Sigmoid colon (tissue), 7 donors: Measurements from ENCODE around the gene CALHM3. TPM values are rescaled to one million over a fixed set of nuclear protein-coding genes. Genes with fewer than 3 reads are reported as not detected.
"Not testable (repeated sequence)": the region's sequence is repeated elsewhere in the genome, so short reads cannot be mapped to it uniquely, and the experiment has no call there.

ENCODE experiments used
- DNase-seq: peaks from one replicate; pipeline ENCODE4 v3.0.0-alpha.2; 2019
- H3K27ac ChIP-seq, 4 donors: fragments of 200-600 bp; sonication (generic); one replicate each; pipeline ENCODE4 v1.5.1; 2016 to 2019; ENCODE audit warnings: mild to moderate bottlenecking in 1 of 4
- H3K27me3 ChIP-seq, 3 donors: fragments of 200-600 bp; sonication (generic); one replicate each; pipeline ENCODE4 v1.5.1; 2019; ENCODE audit warnings: mild to moderate bottlenecking in 1 of 3
- H3K36me3 ChIP-seq, 4 donors: fragments of 200-600 bp; sonication (generic); one replicate each; pipeline ENCODE4 v1.5.1; 2016 to 2019
- H3K4me1 ChIP-seq, 4 donors: fragments of 200-600 bp; sonication (generic); one replicate each; pipeline ENCODE4 v1.5.1; 2017 to 2019
- H3K4me3 ChIP-seq, 4 donors: fragments of 200-600 bp; sonication (generic); one replicate each; pipeline ENCODE4 v1.5.1; 2017 to 2019; ENCODE audit warnings: mild to moderate bottlenecking in 2 of 4, moderate library complexity in 1 of 4
- H3K9me3 ChIP-seq, 4 donors: fragments of 200-600 bp in 3 of 4; sonication (generic) in 3 of 4; one replicate each; pipeline versions ENCODE4 v1.5.1 to v1.6.1; 2013 to 2019
- EP300 ChIP-seq, 4 donors: sonication (generic); formaldehyde crosslinking; IDR thresholded peaks; one replicate each; pipeline ENCODE4 v1.6.1; 2017; ENCODE audit warnings: antibody characterized with exemption in 4 of 4
- POLR2A ChIP-seq, 2 donors: fragments of 450-650 bp; IDR thresholded peaks; one replicate each; pipeline ENCODE4 v1.6.1; 2016; ENCODE audit warnings: antibody characterized with exemption in 2 of 2, mild to moderate bottlenecking in 2 of 2, moderate library complexity in 2 of 2
- POLR2AphosphoS5 ChIP-seq, 4 donors: sonication (generic); formaldehyde crosslinking; IDR thresholded peaks; one replicate each; pipeline ENCODE4 v1.6.1; 2017; ENCODE audit warnings: antibody characterized with exemption in 4 of 4
- WGBS, 2 donors: extraction: QIAGEN DNeasy Blood & Tissue Kit; methylation state at CpG; one replicate each; pipeline ENCODE4 v1.1.7; 2013; 5-methylcytosine and 5-hydroxymethylcytosine counted together
- intact Hi-C: fragments of 100-400 bp; cut with DNase I; formaldehyde crosslinking; loops from one replicate; pipeline ENCODE4 v1.15.1; 2023
- polyA plus RNA-seq, 3 donors: library from polyadenylated mRNA; stranded (reverse); fragments of 200-250 nt; gene quantifications; one replicate each; pipeline ENCODE4 v1.2.3, GENCODE V29; 2013
- total RNA-seq, 4 donors: library from RNA; depleted of rRNA; stranded (reverse); fragments of >200 nt; gene quantifications; one replicate each; pipeline ENCODE4 v1.1.0, GENCODE V29; 2016
- TF ChIP-seq, protein P1 (sequence below), 4 experiments: fragments of 450-650 bp in 3 of 4; fragments of 200-600 bp in 1 of 4; IDR thresholded peaks; one replicate each; pipeline ENCODE4 v1.5.1; 2016 to 2019; ENCODE audit warnings: antibody characterized with exemption in 4 of 4, mild to moderate bottlenecking in 3 of 4, moderate library complexity in 2 of 4
- donor health status: healthy with polysubstance abuse.
- donor health status: Bipolar disorder and iron deficiency.
- donor health status: healthy.

The CALHM3 gene, protein sequence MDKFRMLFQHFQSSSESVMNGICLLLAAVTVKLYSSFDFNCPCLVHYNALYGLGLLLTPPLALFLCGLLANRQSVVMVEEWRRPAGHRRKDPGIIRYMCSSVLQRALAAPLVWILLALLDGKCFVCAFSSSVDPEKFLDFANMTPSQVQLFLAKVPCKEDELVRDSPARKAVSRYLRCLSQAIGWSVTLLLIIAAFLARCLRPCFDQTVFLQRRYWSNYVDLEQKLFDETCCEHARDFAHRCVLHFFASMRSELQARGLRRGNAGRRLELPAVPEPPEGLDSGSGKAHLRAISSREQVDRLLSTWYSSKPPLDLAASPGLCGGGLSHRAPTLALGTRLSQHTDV
- total RNA-seq, result not detected
- polyA plus RNA-seq, result not detected

DNA sequence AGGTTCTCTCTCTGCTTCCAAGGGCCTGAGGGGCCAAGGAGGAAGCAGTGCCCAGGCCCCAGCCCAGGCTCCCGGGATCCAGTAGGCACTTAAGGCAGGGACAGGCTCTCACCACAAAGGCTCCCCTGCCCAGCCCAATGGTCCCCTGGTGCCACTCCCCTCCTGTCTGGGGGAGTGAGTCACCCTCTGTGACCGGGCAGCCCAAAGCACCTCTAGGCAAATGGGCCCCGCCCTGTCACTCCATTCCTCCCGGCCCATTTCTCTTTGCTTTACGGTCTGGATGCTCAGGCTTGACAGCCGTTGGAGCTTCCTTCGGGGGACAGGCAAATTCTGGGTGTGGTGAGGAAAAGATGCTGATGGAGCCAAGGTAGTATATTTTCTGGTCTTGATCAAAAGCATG, at the start of gene CALHM3:
Gene CALHM3, minus strand, starts transcription at position 106 of the 400 bp plus-strand sequence. CDS start 208 bp downstream, outside the sequence.
- no peaks in the 10 kb centered on the region for H3K36me3 ChIP-seq
- intact Hi-C loops, result no loop called here
- no peak for DNase-seq
- H3K4me3 ChIP-seq, result no peak within 1 kb of the TSS
- H3K9me3 ChIP-seq, result no peaks in the 10 kb centered on the region
- H3K27me3 ChIP-seq, result peaks cover 0 to 7% (median 0%) of the 10 kb centered on the region in 3 donors
- H3K4me1 ChIP-seq, result no peaks in the 10 kb centered on the region
- WGBS, 2 donors, result 23 to 76% methylated on average over 7 of the region's 7 CpGs
- no peak within 1 kb of the TSS for H3K27ac ChIP-seq
- TF ChIP-seq POLR2A (IDR thresholded peaks at IDR 0.05), result no peak

DNA sequence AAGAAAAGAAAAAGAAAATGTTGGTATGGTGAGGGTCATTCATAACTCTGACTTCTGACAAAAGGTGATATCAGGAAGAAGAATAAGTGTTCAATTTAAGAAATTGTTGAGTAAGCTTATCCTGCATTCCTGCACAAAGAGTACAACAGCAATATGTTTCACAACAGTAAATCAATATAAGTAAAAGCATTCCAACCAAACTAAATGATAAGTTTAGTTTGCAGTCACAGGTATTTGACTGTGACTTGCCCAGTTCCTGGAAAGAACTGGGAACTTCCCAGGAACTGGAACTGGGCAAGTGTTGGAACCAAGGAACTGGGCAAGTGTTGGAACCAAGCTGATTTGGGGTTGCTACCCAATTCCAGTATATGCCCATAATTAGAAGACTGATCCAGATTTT, 49.5 kb upstream of the CALHM3 start:
- H3K4me3 ChIP-seq, result no peak overlapping the region
- H3K27ac ChIP-seq, result no peak overlapping the region
- H3K9me3 ChIP-seq, result no peaks in the 10 kb centered on the region
- intact Hi-C loops, result no loop called here
- no peaks in the 10 kb centered on the region for H3K36me3 ChIP-seq
- no peaks in the 10 kb centered on the region for H3K4me1 ChIP-seq
- DNase-seq, result no peak
- H3K27me3 ChIP-seq, result no peaks in the 10 kb centered on the region
- TF ChIP-seq POLR2A (IDR thresholded peaks at IDR 0.05), result no peak
- TF ChIP-seq EP300 (IDR thresholded peaks at IDR 0.05), result no peak
- TF ChIP-seq, protein P1, sequence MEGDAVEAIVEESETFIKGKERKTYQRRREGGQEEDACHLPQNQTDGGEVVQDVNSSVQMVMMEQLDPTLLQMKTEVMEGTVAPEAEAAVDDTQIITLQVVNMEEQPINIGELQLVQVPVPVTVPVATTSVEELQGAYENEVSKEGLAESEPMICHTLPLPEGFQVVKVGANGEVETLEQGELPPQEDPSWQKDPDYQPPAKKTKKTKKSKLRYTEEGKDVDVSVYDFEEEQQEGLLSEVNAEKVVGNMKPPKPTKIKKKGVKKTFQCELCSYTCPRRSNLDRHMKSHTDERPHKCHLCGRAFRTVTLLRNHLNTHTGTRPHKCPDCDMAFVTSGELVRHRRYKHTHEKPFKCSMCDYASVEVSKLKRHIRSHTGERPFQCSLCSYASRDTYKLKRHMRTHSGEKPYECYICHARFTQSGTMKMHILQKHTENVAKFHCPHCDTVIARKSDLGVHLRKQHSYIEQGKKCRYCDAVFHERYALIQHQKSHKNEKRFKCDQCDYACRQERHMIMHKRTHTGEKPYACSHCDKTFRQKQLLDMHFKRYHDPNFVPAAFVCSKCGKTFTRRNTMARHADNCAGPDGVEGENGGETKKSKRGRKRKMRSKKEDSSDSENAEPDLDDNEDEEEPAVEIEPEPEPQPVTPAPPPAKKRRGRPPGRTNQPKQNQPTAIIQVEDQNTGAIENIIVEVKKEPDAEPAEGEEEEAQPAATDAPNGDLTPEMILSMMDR (IDR thresholded peaks at IDR 0.05), result no peak
- no peak for TF ChIP-seq POLR2AphosphoS5 (IDR thresholded peaks at IDR 0.05)

DNA sequence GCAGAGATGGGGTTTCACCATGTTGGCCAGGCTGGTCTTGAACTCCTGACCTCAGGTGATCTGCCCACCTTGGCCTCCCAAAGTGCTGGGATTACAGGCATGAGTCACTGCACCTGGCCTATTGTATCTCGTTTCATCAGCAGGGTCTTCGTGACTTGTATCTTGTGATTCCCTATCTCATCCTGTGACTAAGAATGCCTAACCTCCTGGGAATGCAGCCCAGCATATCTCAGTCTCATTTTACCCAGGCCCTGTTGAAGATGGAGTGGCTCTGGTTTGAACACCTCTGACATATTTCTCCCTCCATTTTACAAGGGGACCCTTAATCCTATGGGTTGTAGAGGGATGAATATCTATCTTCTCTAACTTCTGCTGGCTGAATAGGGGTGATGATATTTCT, 48.4 kb upstream of the CALHM3 start:
- intact Hi-C loops, DNase-seq, H3K36me3 ChIP-seq, H3K4me1 ChIP-seq, H3K27ac ChIP-seq, H3K27me3 ChIP-seq, H3K4me3 ChIP-seq, H3K9me3 ChIP-seq: not testable (repeated sequence)
- 79 to 80% methylated on average over 2 of the region's 2 CpGs for whole genome bisulfite sequencing, 2 donors

DNA sequence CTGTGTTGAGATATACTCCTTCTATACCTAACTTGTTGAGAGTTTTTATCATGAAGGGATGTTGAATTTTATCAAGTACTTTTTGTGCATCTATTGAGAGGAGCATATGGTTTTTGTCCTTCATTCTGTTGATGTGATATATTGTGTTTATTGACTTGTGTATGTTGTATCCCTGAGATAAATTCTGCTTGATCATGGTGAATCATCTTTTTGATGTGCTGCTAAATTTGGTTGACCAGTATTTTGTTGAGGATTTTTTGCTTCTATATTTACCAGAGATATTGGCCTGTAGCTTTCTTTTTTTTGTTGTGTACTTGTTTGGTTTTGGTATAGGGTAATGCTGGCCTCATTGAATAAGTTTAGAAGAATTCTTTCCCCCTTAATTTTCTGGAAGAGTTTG, 46.9 kb upstream of the CALHM3 start:
- Histone ChIP-seq H3K4me3 (no peak overlapping the region), H3K9me3 (no peaks in the 10 kb centered on the region), H3K36me3 (no peaks in the 10 kb centered on the region), H3K4me1 (no peaks in the 10 kb centered on the region), H3K27ac (no peak overlapping the region), H3K27me3 (no peaks in the 10 kb centered on the region)
- intact Hi-C loops, result no loop called here
- DNase-seq, result no peak
- TF ChIP-seq EP300 (IDR thresholded peaks at IDR 0.05) (no peak), POLR2AphosphoS5 (IDR thresholded peaks at IDR 0.05) (no peak), POLR2A (IDR thresholded peaks at IDR 0.05) (no peak)
- TF ChIP-seq, protein P1 (IDR thresholded peaks at IDR 0.05), result no peak

DNA sequence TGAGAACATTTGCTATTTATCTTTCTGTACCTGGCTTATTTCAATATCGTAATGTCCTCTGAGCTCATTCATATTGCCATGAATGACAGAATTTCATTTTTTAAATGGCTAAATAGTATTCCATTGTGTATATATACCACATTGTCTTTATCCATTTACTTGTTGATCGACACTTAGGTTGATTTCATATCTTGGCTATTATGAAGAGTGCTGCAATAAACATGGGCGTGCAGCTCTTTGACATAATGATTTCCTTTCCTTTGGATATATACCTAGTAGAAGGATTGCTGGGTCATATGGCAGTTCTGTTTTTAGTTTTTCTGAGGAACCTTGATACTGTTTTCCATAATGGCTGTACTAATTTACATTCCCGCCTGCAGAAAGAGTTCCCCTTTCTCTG, 44.6 kb upstream of the CALHM3 start:
- no peak for DNase-seq
- no peaks in the 10 kb centered on the region for H3K9me3 ChIP-seq
- H3K27ac ChIP-seq, result no peak overlapping the region
- H3K36me3 ChIP-seq, result no peaks in the 10 kb centered on the region
- no peaks in the 10 kb centered on the region for H3K4me1 ChIP-seq
- no peak for TF ChIP-seq EP300 (IDR thresholded peaks at IDR 0.05)
- no peak for TF ChIP-seq POLR2A (IDR thresholded peaks at IDR 0.05)
- TF ChIP-seq POLR2AphosphoS5 (IDR thresholded peaks at IDR 0.05), result no peak
- TF ChIP-seq, protein P1 (IDR thresholded peaks at IDR 0.05), result no peak
- H3K4me3 ChIP-seq, result no peak overlapping the region
- intact Hi-C loops, result no loop called here
- H3K27me3 ChIP-seq, result no peaks in the 10 kb centered on the region
- 36 to 78% methylated on average over 4 of the region's 4 CpGs for WGBS, 2 donors

DNA sequence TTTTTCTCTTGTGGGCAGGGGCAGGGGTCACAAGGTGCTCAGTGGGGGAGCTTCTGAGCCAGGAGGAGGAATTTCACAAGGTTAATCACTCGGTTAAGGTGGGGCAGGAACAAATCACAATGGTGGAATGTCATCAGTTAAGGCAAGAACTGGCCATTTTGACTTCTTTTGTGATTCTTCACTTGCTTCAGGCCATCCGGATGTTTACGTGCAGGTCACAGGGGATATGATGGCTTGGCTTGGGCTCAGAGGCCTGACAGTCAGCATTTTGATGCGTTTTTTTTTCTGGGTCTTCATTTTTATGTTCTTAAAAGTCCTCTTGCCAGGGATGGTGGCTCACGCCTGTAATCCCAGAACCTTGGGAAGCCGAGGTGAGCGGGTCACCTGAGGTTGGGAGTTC, 43.0 kb upstream of the CALHM3 start:
- 93% methylated on average over 7 of the region's 7 CpGs for WGBS, 2 donors
- H3K27me3 ChIP-seq, H3K4me1 ChIP-seq, H3K36me3 ChIP-seq, DNase-seq, H3K27ac ChIP-seq, intact Hi-C loops, H3K9me3 ChIP-seq, H3K4me3 ChIP-seq: not testable (repeated sequence)
